ENCODE data around the gene SUGCT.
"Not testable (repeated sequence)": the region's sequence is repeated elsewhere in the genome, so short reads cannot be mapped to it uniquely, and the experiment has no call there.

Gene SUGCT

GRCh38 chr7:40168266-40168665 lies 33.5 kb downstream of the SUGCT start:
- not testable (repeated sequence) for H3K9ac ChIP-seq (ENCODE audit: low read length in 2 of 2); H3K9me3 ChIP-seq (ENCODE audit: control insufficient read depth in 2 of 2, low read length in 2 of 2); H3K27ac ChIP-seq (ENCODE audit: low read length); H3K36me3 ChIP-seq (ENCODE audit: control insufficient read depth in 2 of 2, insufficient read depth in 2 of 2, low read length in 2 of 2); H3K4me1 ChIP-seq (ENCODE audit: control insufficient read depth, insufficient read depth, low read length); H3K4me3 ChIP-seq (ENCODE audit: low read length in 2 of 2); H3K27me3 ChIP-seq (ENCODE audit: control insufficient read depth in 1 of 2, insufficient read depth in 2 of 2, low read length in 2 of 2)

DNA sequence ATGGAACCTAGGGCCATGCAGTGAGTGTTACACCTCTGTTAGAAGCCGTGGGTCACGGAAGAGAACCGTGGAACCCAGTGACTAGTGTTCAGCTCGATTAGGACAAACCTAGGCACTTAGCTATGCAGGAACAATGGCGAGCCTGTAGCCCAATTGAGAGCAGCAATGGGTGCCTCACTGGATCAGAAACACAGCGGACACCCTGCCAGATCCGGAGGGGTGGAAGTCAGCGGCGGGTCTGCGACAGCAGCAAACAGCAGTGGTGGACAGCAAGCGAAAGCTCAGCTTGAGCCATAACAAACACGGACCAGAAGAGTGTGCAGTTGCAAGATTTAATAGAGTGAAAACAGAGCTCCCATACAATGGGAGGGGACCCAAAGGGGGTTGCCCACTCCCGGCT lies 38.3 kb downstream of the SUGCT start:
- H3K4me3 ChIP-seq (ENCODE audit: low read length in 2 of 2); H3K9me3 ChIP-seq (ENCODE audit: control insufficient read depth in 2 of 2, low read length in 2 of 2); H3K36me3 ChIP-seq (ENCODE audit: control insufficient read depth in 2 of 2, insufficient read depth in 2 of 2, low read length in 2 of 2); H3K27me3 ChIP-seq (ENCODE audit: control insufficient read depth in 1 of 2, insufficient read depth in 2 of 2, low read length in 2 of 2); H3K27ac ChIP-seq (ENCODE audit: low read length); H3K4me1 ChIP-seq (ENCODE audit: control insufficient read depth, insufficient read depth, low read length); H3K9ac ChIP-seq (ENCODE audit: low read length in 2 of 2): not testable (repeated sequence)

- H3K27me3 ChIP-seq (ENCODE audit: control insufficient read depth in 1 of 2, insufficient read depth in 2 of 2, low read length in 2 of 2); H3K9ac ChIP-seq (ENCODE audit: low read length in 2 of 2); H3K9me3 ChIP-seq (ENCODE audit: control insufficient read depth in 2 of 2, low read length in 2 of 2); H3K27ac ChIP-seq (ENCODE audit: low read length); H3K36me3 ChIP-seq (ENCODE audit: control insufficient read depth in 2 of 2, insufficient read depth in 2 of 2, low read length in 2 of 2); H3K4me1 ChIP-seq (ENCODE audit: control insufficient read depth, insufficient read depth, low read length); H3K4me3 ChIP-seq (ENCODE audit: low read length in 2 of 2): not testable (repeated sequence)
Measured at GRCh38 chr7:40175256-40175655, 40.5 kb downstream of the SUGCT start.

GRCh38 chr7:40175725-40176510 lies 41.1 kb downstream of the SUGCT start:
- H3K4me1 ChIP-seq (ENCODE audit: control insufficient read depth, insufficient read depth, low read length), result no peaks in the 10 kb centered on the region
- H3K27ac ChIP-seq (ENCODE audit: low read length), result no peak overlapping the region
- no peaks in the 10 kb centered on the region for H3K9me3 ChIP-seq (ENCODE audit: control insufficient read depth in 2 of 2, low read length in 2 of 2)
- no peaks in the 10 kb centered on the region for H3K27me3 ChIP-seq (ENCODE audit: control insufficient read depth in 1 of 2, insufficient read depth in 2 of 2, low read length in 2 of 2)
- no peaks in the 10 kb centered on the region for H3K36me3 ChIP-seq (ENCODE audit: control insufficient read depth in 2 of 2, insufficient read depth in 2 of 2, low read length in 2 of 2)
- H3K4me3 ChIP-seq (ENCODE audit: low read length in 2 of 2), result no peak overlapping the region
- H3K9ac ChIP-seq (ENCODE audit: low read length in 2 of 2), result no peak overlapping the region

- Histone ChIP-seq H3K27me3 (ENCODE audit: control insufficient read depth in 1 of 2, insufficient read depth in 2 of 2, low read length in 2 of 2) (no peaks in the 10 kb centered on the region), H3K9me3 (ENCODE audit: control insufficient read depth in 2 of 2, low read length in 2 of 2) (no peaks in the 10 kb centered on the region), H3K4me3 (ENCODE audit: low read length in 2 of 2) (no peak overlapping the region), H3K4me1 (ENCODE audit: control insufficient read depth, insufficient read depth, low read length) (no peaks in the 10 kb centered on the region), H3K9ac (ENCODE audit: low read length in 2 of 2) (no peak overlapping the region), H3K36me3 (ENCODE audit: control insufficient read depth in 2 of 2, insufficient read depth in 2 of 2, low read length in 2 of 2) (no peaks in the 10 kb centered on the region), H3K27ac (ENCODE audit: low read length) (no peak overlapping the region)
Measured at GRCh38 chr7:40177071-40177470, 42.3 kb downstream of the SUGCT start.

- no peaks in the 10 kb centered on the region for H3K4me1 ChIP-seq (ENCODE audit: control insufficient read depth, insufficient read depth, low read length)
- no peaks in the 10 kb centered on the region for H3K9me3 ChIP-seq (ENCODE audit: control insufficient read depth in 2 of 2, low read length in 2 of 2)
- H3K36me3 ChIP-seq (ENCODE audit: control insufficient read depth in 2 of 2, insufficient read depth in 2 of 2, low read length in 2 of 2), result no peaks in the 10 kb centered on the region
- no peaks in the 10 kb centered on the region for H3K27me3 ChIP-seq (ENCODE audit: control insufficient read depth in 1 of 2, insufficient read depth in 2 of 2, low read length in 2 of 2)
- H3K9ac ChIP-seq (ENCODE audit: low read length in 2 of 2), result no peak overlapping the region
- H3K27ac ChIP-seq (ENCODE audit: low read length), result no peak overlapping the region
- no peak overlapping the region for H3K4me3 ChIP-seq (ENCODE audit: low read length in 2 of 2)
Measured at GRCh38 chr7:40182452-40182851, 47.6 kb downstream of the SUGCT start.

DNA sequence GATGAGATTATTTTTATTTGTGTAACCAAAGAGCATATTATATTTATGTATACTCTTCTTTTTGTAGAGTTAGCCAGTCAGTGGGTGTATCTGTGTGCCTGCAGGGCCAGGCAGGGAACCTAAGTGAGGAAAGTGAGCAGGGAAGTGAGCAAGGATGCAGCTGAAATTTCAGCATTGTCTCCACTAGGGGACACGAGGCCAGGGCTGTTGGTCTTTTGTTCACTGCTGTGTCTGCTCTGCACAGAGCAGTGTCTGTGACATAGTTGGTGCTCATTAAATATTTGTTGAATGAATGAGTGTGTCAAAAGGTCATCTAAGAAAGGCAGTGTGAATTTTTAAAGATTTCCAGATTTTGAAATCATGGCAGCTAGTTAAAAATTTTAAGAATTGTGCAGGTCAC lies 51.8 kb downstream of the SUGCT start:
- Histone ChIP-seq H3K9me3 (ENCODE audit: control insufficient read depth in 2 of 2, low read length in 2 of 2) (no peaks in the 10 kb centered on the region), H3K4me1 (ENCODE audit: control insufficient read depth, insufficient read depth, low read length) (no peaks in the 10 kb centered on the region), H3K27ac (ENCODE audit: low read length) (no peak overlapping the region), H3K4me3 (ENCODE audit: low read length in 2 of 2) (no peak overlapping the region), H3K27me3 (ENCODE audit: control insufficient read depth in 1 of 2, insufficient read depth in 2 of 2, low read length in 2 of 2) (no peaks in the 10 kb centered on the region), H3K9ac (ENCODE audit: low read length in 2 of 2) (no peak overlapping the region), H3K36me3 (ENCODE audit: control insufficient read depth in 2 of 2, insufficient read depth in 2 of 2, low read length in 2 of 2) (no peaks in the 10 kb centered on the region)

- H3K36me3 ChIP-seq (ENCODE audit: control insufficient read depth in 2 of 2, insufficient read depth in 2 of 2, low read length in 2 of 2), result no peaks in the 10 kb centered on the region
- H3K9me3 ChIP-seq (ENCODE audit: control insufficient read depth in 2 of 2, low read length in 2 of 2), result no peaks in the 10 kb centered on the region
- H3K4me1 ChIP-seq (ENCODE audit: control insufficient read depth, insufficient read depth, low read length), result no peaks in the 10 kb centered on the region
- H3K27ac ChIP-seq (ENCODE audit: low read length), result no peak overlapping the region
- no peak overlapping the region for H3K9ac ChIP-seq (ENCODE audit: low read length in 2 of 2)
- H3K4me3 ChIP-seq (ENCODE audit: low read length in 2 of 2), result no peak overlapping the region
- H3K27me3 ChIP-seq (ENCODE audit: control insufficient read depth in 1 of 2, insufficient read depth in 2 of 2, low read length in 2 of 2), result no peaks in the 10 kb centered on the region
Measured at GRCh38 chr7:40192036-40192435, 57.2 kb downstream of the SUGCT start.

- Histone ChIP-seq H3K27me3 (ENCODE audit: control insufficient read depth in 1 of 2, insufficient read depth in 2 of 2, low read length in 2 of 2) (no peaks in the 10 kb centered on the region), H3K4me3 (ENCODE audit: low read length in 2 of 2) (no peak overlapping the region), H3K27ac (ENCODE audit: low read length) (no peak overlapping the region), H3K36me3 (ENCODE audit: control insufficient read depth in 2 of 2, insufficient read depth in 2 of 2, low read length in 2 of 2) (peaks cover 0 to 2% of the 10 kb centered on the region in 2 donors), H3K9ac (ENCODE audit: low read length in 2 of 2) (no peak overlapping the region), H3K4me1 (ENCODE audit: control insufficient read depth, insufficient read depth, low read length) (no peaks in the 10 kb centered on the region), H3K9me3 (ENCODE audit: control insufficient read depth in 2 of 2, low read length in 2 of 2) (no peaks in the 10 kb centered on the region)
Measured at GRCh38 chr7:40194745-40195144, 59.9 kb downstream of the SUGCT start.

DNA sequence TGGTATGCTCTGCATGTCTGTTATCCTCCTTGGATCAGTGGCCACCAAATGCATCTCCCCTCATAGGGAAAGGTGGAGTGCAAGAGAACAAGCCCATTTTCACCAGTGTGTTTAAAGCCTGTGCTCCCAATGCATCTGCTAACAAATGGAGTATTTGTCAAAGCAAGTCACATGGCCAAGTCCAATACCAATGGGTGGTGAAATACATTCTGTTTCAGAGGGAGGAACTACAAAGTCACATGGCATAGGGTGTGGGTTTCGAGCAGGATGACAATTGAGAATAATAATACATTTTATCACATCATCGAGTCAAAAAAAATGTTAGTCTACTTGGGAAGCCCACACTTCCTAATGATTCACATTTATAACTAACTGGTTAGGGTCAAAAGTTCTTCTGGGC lies 62.7 kb downstream of the SUGCT start:
- no peaks in the 10 kb centered on the region for H3K9me3 ChIP-seq (ENCODE audit: control insufficient read depth in 2 of 2, low read length in 2 of 2)
- H3K27ac ChIP-seq (ENCODE audit: low read length), result no peak overlapping the region
- no peak overlapping the region for H3K9ac ChIP-seq (ENCODE audit: low read length in 2 of 2)
- no peak overlapping the region for H3K4me3 ChIP-seq (ENCODE audit: low read length in 2 of 2)
- H3K4me1 ChIP-seq (ENCODE audit: control insufficient read depth, insufficient read depth, low read length), result peaks cover 12% of the 10 kb centered on the region
- no peaks in the 10 kb centered on the region for H3K27me3 ChIP-seq (ENCODE audit: control insufficient read depth in 1 of 2, insufficient read depth in 2 of 2, low read length in 2 of 2)
- peaks cover 0 to 2% of the 10 kb centered on the region in 2 donors for H3K36me3 ChIP-seq (ENCODE audit: control insufficient read depth in 2 of 2, insufficient read depth in 2 of 2, low read length in 2 of 2)

DNA sequence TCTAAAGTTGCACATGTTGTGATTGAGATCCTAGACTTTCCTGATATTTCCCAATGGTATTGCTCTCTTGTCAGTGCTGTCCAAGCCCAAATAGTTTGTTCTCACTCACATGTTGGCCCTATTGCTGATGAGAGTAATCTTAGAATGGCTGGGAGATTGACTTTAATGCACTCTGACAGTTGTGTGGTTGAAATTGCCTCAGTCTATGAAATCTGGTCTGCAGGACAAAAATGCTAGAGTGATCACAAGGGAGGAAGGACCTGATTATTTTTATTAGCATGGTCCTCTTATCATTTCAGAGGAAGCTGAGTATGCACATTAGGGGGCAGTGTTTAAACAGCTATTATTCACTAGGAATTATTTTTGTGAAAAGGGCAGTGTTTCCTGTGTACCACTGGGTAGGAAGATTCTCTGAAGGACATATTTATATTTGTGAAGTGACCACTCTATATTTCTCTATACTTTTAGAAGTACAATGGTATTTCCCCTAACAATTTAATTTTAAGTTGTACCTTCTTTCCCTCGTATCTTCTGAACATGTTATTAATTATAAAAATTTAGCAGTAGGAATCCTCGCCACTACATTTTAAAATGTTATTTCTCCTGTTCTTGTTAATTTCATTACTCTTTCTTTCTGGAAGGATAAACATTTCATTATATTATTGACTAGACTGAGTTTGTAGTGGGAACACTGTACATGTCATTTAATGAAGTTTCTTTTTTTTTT lies 64.4 kb downstream of the SUGCT start:
- H3K9ac ChIP-seq (ENCODE audit: low read length in 2 of 2), result no peak overlapping the region
- peaks cover 0 to 2% of the 10 kb centered on the region in 2 donors for H3K36me3 ChIP-seq (ENCODE audit: control insufficient read depth in 2 of 2, insufficient read depth in 2 of 2, low read length in 2 of 2)

More for the DNA sequence above, 64.4 kb downstream of the SUGCT start:
- H3K27ac ChIP-seq (ENCODE audit: low read length), result no peak overlapping the region
- H3K9me3 ChIP-seq (ENCODE audit: control insufficient read depth in 2 of 2, low read length in 2 of 2), result no peaks in the 10 kb centered on the region
- H3K4me3 ChIP-seq (ENCODE audit: low read length in 2 of 2), result no peak overlapping the region
- peaks cover 13% of the 10 kb centered on the region for H3K4me1 ChIP-seq (ENCODE audit: control insufficient read depth, insufficient read depth, low read length)
- H3K27me3 ChIP-seq (ENCODE audit: control insufficient read depth in 1 of 2, insufficient read depth in 2 of 2, low read length in 2 of 2), result no peaks in the 10 kb centered on the region
